ENCODE results near the gene PDE4D.

Gene PDE4D

GRCh38 chr5:59341760-59342159, 551.8 kb downstream of the PDE4D start:
- Histone ChIP-seq H3K27ac (ENCODE audit: low read length) (no peak overlapping the region), H3K27me3 (replicated peaks; ENCODE audit: insufficient read depth, low read length) (no peaks in the 10 kb centered on the region), H3K4me3 (ENCODE audit: low read length) (no peak overlapping the region), H3K4me2 (ENCODE audit: low read depth, low read length) (no peak overlapping the region), H3F3A (ENCODE audit: insufficient read depth, low read length) (no peaks in the 10 kb centered on the region), H3K9me3 (replicated peaks; ENCODE audit: insufficient read depth, low read length) (no peaks in the 10 kb centered on the region), H3K9ac (ENCODE audit: low read length) (no peak overlapping the region), H3K36me3 (replicated peaks; ENCODE audit: insufficient read depth, low read length) (no peaks in the 10 kb centered on the region), H2AFZ (ENCODE audit: low read length) (no peak overlapping the region), H4K20me1 (ENCODE audit: insufficient read depth, low read length) (no peaks in the 10 kb centered on the region), H3K79me2 (ENCODE audit: low read length) (no peaks in the 10 kb centered on the region), H3K4me1 (ENCODE audit: low read length) (no peaks in the 10 kb centered on the region), H3K9me2 (replicated peaks; ENCODE audit: insufficient read depth, low read length) (no peaks in the 10 kb centered on the region)
- DNase-seq, result no peak
- no peak for TF ChIP-seq EZH2phosphoT487 (IDR thresholded peaks at IDR 0.05; ENCODE audit: low read length)
- TF ChIP-seq EZH2 (optimal IDR thresholded peaks at IDR 0.05; ENCODE audit: low read depth, low read length), result no peak
- TF ChIP-seq CTCF (IDR thresholded peaks at IDR 0.05; ENCODE audit: low read length), result no peak

GRCh38 chr5:59341155-59341554, 552.4 kb downstream of the PDE4D start:
- TF ChIP-seq CTCF (IDR thresholded peaks at IDR 0.05; ENCODE audit: low read length), result no peak
- no peak for TF ChIP-seq EZH2phosphoT487 (IDR thresholded peaks at IDR 0.05; ENCODE audit: low read length)
- H3K79me2 ChIP-seq (ENCODE audit: low read length), result no peaks in the 10 kb centered on the region

GRCh38 chr5:59340637-59341036, 552.9 kb downstream of the PDE4D start:
- Histone ChIP-seq H3K9me3 (replicated peaks; ENCODE audit: insufficient read depth, low read length) (no peaks in the 10 kb centered on the region), H3K4me2 (ENCODE audit: low read depth, low read length) (no peak overlapping the region), H3F3A (ENCODE audit: insufficient read depth, low read length) (no peaks in the 10 kb centered on the region), H3K9me2 (replicated peaks; ENCODE audit: insufficient read depth, low read length) (no peaks in the 10 kb centered on the region), H3K79me2 (ENCODE audit: low read length) (no peaks in the 10 kb centered on the region), H3K4me3 (ENCODE audit: low read length) (no peak overlapping the region), H3K4me1 (ENCODE audit: low read length) (no peaks in the 10 kb centered on the region), H3K27me3 (replicated peaks; ENCODE audit: insufficient read depth, low read length) (no peaks in the 10 kb centered on the region), H3K36me3 (replicated peaks; ENCODE audit: insufficient read depth, low read length) (no peaks in the 10 kb centered on the region), H3K27ac (ENCODE audit: low read length) (no peak overlapping the region), H2AFZ (ENCODE audit: low read length) (no peak overlapping the region), H3K9ac (ENCODE audit: low read length) (no peak overlapping the region), H4K20me1 (ENCODE audit: insufficient read depth, low read length) (no peaks in the 10 kb centered on the region)
- TF ChIP-seq CTCF (IDR thresholded peaks at IDR 0.05; ENCODE audit: low read length) (no peak), EZH2 (optimal IDR thresholded peaks at IDR 0.05; ENCODE audit: low read depth, low read length) (no peak), EZH2phosphoT487 (IDR thresholded peaks at IDR 0.05; ENCODE audit: low read length) (no peak)
- no peak for DNase-seq

More at GRCh38 chr5:59341155-59341554, 552.4 kb downstream of the PDE4D start:
- H3K36me3 ChIP-seq (replicated peaks; ENCODE audit: insufficient read depth, low read length), result no peaks in the 10 kb centered on the region
- H3K27ac ChIP-seq (ENCODE audit: low read length), result no peak overlapping the region
- no peaks in the 10 kb centered on the region for H3K9me3 ChIP-seq (replicated peaks; ENCODE audit: insufficient read depth, low read length)
- H3K4me2 ChIP-seq (ENCODE audit: low read depth, low read length), result no peak overlapping the region
- H3K4me1 ChIP-seq (ENCODE audit: low read length), result no peaks in the 10 kb centered on the region
- DNase-seq, result no peak
- no peak overlapping the region for H2AFZ ChIP-seq (ENCODE audit: low read length)
- no peaks in the 10 kb centered on the region for H4K20me1 ChIP-seq (ENCODE audit: insufficient read depth, low read length)
- H3K9me2 ChIP-seq (replicated peaks; ENCODE audit: insufficient read depth, low read length), result no peaks in the 10 kb centered on the region
- no peak overlapping the region for H3K4me3 ChIP-seq (ENCODE audit: low read length)
- no peaks in the 10 kb centered on the region for H3K27me3 ChIP-seq (replicated peaks; ENCODE audit: insufficient read depth, low read length)
- H3K9ac ChIP-seq (ENCODE audit: low read length), result no peak overlapping the region
- H3F3A ChIP-seq (ENCODE audit: insufficient read depth, low read length), result no peaks in the 10 kb centered on the region

Measured in MM.1S (cell line).